ENCODE measurements around the gene SIRT3.

SIRT3 gene

DNA sequence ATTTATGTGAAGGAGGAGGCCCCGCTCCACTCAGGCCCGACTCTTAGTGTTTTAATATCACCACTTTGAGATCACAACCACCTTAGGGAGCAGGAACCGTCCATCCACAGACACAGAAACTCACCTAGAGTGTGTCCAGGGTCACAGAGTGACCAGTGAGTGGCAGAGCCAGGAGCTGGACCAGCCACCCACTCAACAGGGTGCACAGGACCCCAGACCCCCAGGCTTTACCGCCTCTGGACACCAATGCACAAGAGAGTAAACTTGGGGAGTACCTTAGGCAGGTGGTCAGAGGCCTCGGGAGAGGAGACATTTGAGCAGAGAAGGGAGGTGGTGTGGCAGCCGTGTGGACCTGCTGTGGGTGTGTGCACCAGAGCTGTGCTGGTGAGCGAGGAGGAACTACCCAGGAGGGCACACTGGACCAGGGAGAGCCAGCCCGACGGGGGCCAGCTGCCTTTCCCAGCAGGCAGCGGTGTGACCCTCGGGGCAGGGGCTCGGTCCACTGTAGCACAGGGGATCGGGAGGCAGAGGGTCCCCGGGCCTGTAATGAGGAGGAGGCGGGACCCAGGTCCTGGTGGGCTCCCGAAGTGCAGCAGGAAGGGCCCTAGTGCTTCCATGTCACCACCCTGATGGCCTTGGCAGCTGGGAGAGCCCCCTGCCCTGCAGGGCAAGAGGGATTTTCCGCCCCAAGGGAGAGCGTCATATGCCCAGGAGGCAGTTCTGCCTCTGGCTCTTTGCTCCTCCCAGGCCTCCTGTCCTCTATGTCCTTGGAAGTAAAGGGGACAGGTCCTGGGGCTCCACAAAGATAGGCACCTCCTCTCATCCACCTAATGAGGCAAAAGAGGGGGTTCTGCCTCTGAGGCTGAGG lies 34.5 kb upstream of the SIRT3 start:
- DNase-seq: no peak

GRCh38 chr11:269146-269890 lies 33.2 kb upstream of the SIRT3 start:
- DNase-seq: peak; percentile 89

GRCh38 chr11:268716-269145 lies 32.6 kb upstream of the SIRT3 start:
- peak; percentile 67 for DNase-seq

DNA sequence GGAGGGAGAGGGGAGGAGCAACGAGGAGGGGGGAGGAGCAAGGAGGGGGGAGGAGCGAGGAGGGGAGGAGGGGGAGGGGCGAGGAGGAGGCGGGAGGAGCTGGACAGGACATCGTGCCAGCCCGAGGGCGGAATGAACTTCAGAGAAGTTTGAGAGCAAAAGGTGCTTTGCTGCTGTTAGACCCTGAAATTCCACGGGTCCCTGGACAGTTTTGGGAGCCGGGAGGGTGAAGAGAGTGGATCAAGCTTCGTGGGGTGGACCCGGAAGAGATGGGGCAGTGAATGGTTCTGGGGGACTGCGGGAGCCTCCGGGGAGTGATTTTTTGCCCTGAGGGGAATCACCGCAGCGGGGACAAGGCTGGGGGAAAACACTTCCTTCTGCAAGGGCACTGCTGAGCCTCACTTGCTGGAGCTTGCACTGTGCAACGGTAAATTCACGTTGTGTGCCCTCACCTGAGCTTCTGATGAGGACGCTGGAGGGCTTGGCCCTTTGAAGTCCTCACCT lies 31.4 kb upstream of the SIRT3 start:
- DNase-seq: peak; percentile 61

GRCh38 chr11:266676-267439 lies 30.7 kb upstream of the SIRT3 start:
- peak; percentile 50 for DNase-seq

GRCh38 chr11:261624-262023 lies 25.5 kb upstream of the SIRT3 start:
- no peak for DNase-seq

DNA sequence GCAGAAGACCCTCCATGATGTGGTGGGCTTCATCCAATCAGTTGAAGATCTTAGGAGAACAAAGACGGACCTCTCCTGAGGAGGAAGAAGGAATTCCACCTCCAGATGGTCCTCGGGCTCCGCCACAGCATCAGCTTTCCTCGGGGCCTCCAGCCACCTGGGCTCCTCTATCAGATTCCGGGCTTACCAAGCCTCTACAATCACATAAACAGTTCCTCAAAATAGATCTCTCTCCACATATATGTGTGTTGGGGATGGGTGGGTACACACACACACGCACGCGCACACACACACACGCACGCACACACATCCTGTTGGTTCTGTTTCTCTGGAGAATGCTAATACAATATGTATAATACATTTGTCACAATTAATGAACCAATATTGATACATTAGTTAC lies 23.3 kb upstream of the SIRT3 start:
- DNase-seq: no peak

DNA sequence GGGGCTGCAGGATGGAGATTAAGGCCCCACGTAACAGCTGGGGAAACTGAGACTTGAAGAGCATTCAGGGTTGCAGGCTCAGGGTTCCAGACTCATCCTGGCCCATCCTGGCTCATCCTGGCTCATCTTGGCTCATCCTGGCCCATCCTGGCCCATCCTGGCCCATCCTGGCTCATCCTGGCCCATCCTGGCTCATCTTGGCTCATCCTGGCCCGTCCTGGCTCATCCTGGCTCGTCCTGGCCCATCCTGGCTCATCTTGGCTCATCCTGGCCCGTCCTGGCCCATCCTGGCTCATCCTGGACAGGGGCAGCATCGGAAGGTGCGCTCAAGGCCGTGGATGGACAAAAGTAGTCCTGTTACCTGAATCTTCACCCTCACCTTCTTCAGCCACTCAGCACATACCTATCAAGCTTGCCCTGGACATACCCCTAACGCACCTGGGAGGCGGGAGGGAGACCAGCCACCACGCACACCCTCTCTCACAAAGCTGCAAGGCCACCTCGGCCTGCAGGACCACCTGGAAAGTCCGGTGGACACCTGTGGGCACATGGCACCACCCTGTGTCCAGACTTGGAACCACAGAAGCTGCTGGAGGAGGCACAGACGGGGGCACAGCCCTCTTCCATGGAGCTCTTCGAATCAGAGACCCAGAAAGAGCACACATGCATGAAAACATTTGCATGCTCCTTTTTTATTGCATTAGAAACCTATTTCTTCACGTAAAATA lies 21.8 kb upstream of the SIRT3 start:
- no peak for DNase-seq

DNA sequence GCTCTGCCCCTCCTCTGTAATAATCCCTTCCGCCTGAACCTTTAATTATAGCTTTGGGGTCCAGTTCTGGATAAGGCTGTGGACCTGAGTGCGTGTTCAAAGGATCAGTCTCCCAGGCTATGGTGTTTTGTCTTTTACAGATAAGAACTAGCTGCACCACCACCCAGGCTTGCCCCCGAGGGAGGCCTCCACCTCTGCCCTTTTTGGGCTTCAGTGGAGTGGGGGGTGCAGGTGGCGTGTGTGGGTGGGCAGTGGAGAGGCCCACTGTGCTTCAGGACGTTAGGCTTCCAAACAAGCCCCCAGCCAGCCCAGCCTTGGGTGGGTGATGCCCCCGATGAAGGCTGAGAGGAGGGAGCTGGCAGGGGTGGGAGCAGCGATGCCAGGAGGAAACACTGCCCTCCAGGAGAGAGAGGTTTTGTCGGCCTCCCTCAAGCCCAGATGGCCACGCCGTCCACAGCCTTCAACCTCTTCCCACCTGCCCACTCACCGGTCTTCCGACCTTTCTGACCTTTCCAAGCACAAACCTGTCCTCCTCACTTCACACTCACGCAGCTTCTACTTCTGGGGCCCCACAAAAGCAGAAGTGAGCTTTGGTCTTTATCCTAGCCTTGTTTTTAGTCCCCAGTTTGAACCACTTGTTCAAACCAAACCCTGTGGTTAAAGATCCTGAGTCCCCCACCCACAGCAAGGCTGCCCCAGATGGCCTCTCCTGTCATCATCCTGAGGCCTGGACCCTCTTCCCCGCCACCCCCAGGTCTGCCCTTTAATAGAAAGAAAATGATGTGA lies 21.0 kb upstream of the SIRT3 start:
- no peak for DNase-seq

GRCh38 chr11:255816-256215 lies 19.7 kb upstream of the SIRT3 start:
- DNase-seq: no peak

GRCh38 chr11:255176-255575 lies 19.0 kb upstream of the SIRT3 start:
- DNase-seq: no peak

- DNase-seq: no peak
Measured at GRCh38 chr11:253886-254270, 17.7 kb upstream of the SIRT3 start.

- no peak for DNase-seq
Measured at GRCh38 chr11:253160-253885, 17.2 kb upstream of the SIRT3 start.

- no peak for DNase-seq
Measured at GRCh38 chr11:252666-253065, 16.5 kb upstream of the SIRT3 start.

- DNase-seq: no peak
Measured at GRCh38 chr11:251550-251949, 15.4 kb upstream of the SIRT3 start.

DNA sequence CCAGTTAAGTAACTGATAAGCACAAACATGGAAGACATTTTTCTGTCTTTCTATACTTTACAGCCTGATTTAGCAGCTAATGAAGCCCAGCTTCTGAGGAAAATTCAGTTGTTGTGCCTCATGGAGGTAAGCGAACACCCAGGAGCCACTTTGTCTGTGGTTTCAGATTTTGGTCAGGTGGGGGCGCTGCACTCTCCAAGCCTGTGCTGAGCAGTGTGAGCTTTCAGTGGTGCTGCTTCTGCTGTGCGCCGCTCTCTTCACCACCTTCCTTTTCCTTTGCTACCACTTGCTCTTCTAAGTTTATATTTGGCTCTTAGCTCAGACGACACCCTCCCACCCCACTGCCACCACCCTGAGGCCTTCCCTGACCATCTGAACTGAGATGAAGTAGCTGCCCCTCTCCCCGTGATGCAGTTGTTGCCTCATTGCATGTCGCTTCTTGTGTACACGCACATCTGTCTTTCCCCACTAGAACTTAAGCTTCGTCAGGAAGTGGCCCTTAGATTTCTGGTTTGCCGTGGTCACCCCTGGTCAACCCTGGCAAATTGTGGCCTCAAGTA lies 14.7 kb upstream of the SIRT3 start:
- peak; percentile 77 for DNase-seq

- no peak for DNase-seq
Measured at GRCh38 chr11:250274-250673, 14.1 kb upstream of the SIRT3 start.

DNA sequence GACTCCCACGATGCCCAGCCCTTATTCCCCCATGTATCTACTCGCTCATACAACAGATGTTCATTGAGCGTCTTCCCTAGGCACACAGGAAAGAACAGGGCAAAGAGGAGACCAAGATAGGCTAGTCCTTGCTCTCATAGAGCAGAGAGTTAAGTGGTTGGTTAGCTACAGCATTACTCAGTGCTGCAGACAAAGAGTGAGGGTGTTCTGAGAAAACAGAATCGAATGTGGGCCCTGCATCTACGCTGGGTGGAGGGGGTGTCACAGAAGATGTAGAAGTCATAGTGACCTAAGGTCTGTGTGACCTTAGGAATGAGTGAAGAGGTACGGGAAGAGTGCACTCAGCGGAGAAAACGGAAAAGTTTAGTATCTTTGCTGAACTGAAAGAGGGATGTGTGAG lies 12.9 kb upstream of the SIRT3 start:
- DNase-seq: no peak

DNA sequence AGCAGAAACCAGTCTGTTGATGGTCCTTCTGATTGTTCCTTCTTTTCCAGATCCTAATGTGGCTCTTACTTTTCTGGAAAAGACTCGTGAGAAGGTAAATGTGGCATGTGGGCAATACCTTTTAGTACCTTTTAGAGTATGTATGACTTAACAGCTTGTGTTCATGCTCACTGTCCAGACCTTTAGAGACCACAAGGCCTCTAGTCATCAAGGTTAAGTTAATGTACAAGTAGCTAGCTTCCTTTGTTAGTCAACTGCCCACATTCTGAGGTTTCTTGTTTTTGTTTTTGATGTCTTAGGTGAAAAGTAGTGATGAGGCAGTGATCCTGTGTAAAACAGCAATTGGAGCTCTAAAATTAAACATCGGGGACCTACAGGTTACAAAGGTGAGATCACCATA lies 8.2 kb upstream of the SIRT3 start:
- DNase-seq: no peak

GRCh38 chr11:241634-242033 lies 5.5 kb upstream of the SIRT3 start:
- DNase-seq: no peak

DNA sequence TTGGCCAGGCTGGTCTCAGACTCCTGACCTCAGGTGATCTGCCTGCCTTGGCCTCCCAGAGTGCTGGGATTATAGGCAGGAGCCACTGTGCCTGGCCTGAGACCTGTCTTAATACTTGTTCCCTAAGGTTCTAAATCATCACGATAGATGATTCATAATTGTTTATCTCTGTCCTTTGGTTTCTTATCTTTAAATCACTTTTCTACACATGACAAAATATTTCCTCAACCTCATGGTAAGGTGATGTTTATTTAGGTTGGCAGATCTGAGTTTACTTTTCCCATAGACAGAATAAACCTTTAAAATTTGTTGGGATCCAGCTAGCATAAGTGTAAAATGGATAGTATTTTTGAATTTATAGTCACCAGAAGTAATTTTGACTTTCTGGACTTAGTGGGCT lies 4.2 kb upstream of the SIRT3 start:
- no peak for DNase-seq
